Mesodermal cell (in vitro differentiated cells): Measurements from ENCODE around the gene PGA5.
"Not testable (repeated sequence)": the region's sequence is repeated elsewhere in the genome, so short reads cannot be mapped to it uniquely, and the experiment has no call there.

Experiments
- H3K27ac ChIP-seq: 2 replicates; pipeline ENCODE4 v1.7.0; 2013; ENCODE audit warnings: mild to moderate bottlenecking, low read depth, low read length, moderate library complexity; ENCODE audit not compliant: severe bottlenecking
- H3K36me3 ChIP-seq: 2 replicates; pipeline ENCODE4 v1.7.1; 2013; ENCODE audit warnings: mild to moderate bottlenecking, low read length, moderate library complexity; ENCODE audit not compliant: control insufficient read depth, insufficient read depth
- H3K4me1 ChIP-seq: one replicate; pipeline ENCODE4 v1.7.1; 2013; ENCODE audit warnings: mild to moderate bottlenecking, low read length; ENCODE audit not compliant: insufficient read depth, control insufficient read depth, poor library complexity, severe bottlenecking
- H3K4me3 ChIP-seq: 2 replicates; pipeline ENCODE4 v1.7.0; 2013; ENCODE audit warnings: low read length, control low read depth, mild to moderate bottlenecking; ENCODE audit not compliant: insufficient read depth, poor library complexity, severe bottlenecking; ENCODE audit errors: extremely low read depth
- H3K9me3 ChIP-seq: 2 replicates; pipeline ENCODE4 v1.7.1; 2013; ENCODE audit warnings: mild to moderate bottlenecking, low read length, moderate library complexity; ENCODE audit not compliant: control insufficient read depth
- WGBS, 2 experiments: methylation state at CpG; one replicate each; pipeline ENCODE4 v1.1.5; 2013; ENCODE audit warnings: missing lambda C conversion rate in 2 of 2; ENCODE audit not compliant: insufficient coverage in 2 of 2; 5-methylcytosine and 5-hydroxymethylcytosine counted together

PGA5 gene

DNA sequence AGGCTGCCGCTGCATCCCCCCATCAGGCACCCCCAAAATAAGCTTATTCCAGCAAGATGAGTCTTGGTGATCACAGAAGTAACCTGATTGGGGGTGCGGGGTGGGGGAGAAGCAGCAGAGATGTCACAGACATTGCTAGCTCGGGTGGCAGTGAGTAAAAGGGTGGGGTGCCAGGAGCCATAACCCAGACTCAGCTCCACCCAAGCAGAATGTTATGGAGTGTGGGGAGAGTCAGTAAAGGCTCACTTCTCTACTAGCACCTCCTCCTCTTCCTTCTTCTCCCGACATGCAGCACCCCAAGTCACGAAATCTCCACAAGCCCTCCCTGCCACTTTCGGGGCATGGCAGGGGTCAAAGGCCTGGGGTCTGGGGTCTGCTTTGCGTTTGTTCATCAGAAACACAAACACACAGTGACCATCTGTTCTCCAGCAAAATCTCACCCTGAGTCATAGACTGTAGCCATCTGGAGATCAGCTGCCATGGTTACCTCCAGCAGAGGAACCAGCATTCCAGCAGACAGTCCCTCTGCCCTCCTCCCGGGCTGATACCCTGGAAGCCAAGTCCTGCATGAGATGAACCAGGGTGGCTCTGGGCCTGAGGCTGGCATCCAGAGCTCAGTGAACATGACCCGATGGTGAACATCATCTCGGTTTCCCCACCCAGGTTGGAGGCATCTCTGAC lies 14.4 kb upstream of the PGA5 start:
- not testable (repeated sequence) for H3K4me1 ChIP-seq, H3K36me3 ChIP-seq, H3K9me3 ChIP-seq, H3K27ac ChIP-seq, H3K4me3 ChIP-seq
- WGBS, 2 experiments: no CpG with 5 or more reads among the region's 10 CpGs

DNA sequence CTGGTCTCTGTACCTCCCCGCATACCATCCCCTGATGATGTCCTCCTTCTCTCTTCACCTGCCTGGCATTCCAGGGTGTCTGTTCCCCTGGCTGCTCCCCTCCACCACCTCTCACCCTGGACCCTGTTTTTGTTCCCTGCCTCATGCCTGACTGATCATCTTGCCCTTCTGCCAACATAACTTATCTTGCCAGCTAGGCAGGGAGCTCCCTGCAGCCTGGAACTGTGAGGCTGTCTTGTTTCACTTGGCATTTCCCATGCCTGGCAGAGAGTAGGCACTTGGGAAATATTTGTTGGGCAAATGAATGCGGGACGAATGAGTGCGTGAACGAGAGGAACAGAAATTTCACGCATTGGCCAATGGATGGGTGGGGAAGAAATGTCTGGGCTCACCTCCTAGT lies 11.5 kb upstream of the PGA5 start:
- H3K9me3 ChIP-seq, H3K4me1 ChIP-seq, H3K36me3 ChIP-seq, H3K4me3 ChIP-seq, H3K27ac ChIP-seq: not testable (repeated sequence)
- WGBS, 2 experiments: no CpG with 5 or more reads among the region's 6 CpGs

DNA sequence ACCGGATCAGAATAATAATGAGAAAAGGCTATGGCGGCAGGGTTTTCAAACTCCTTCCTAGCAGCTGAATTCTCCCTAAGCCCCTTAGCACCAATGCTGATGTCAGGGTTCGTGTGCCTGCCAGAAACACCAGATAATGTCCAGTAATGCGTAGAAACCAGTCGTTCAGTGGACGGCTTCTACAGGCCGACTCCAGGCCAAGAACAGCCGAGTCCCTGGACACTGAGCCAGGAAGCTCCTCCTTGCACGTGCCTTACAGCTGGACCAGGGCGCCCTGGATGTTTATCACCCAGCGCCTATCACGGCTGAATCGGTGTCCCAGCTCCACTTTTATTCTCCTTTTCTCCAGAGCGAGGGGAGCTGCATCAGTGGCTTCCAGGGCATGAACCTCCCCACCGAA lies 9.9 kb upstream of the PGA5 start:
- H3K36me3 ChIP-seq, H3K9me3 ChIP-seq, H3K4me3 ChIP-seq, H3K27ac ChIP-seq, H3K4me1 ChIP-seq: not testable (repeated sequence)
- no CpG with 5 or more reads among the region's 15 CpGs for WGBS, 2 experiments

DNA sequence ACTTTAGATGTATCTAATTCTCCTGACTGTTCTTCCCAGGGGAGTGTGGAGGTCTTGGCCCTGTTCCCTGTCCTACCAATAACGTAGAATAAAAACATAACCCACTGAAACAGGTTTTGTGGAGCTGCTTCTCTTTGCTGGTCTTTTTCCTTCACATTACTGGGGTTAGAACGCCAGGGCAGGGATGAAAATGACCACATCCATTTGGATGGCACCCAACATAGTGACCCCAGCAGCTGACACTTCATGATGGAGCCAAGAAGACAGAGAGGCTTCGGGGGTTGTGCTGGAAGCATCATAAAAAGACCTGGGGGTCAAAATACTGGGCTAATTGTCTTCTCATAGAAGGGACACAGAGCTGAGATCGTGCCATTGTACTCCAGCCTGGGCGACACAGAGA lies 9.4 kb upstream of the PGA5 start:
- H3K27ac ChIP-seq, H3K4me3 ChIP-seq, H3K36me3 ChIP-seq, H3K4me1 ChIP-seq, H3K9me3 ChIP-seq: not testable (repeated sequence)
- no CpG with 5 or more reads among the region's 5 CpGs for WGBS, 2 experiments

DNA sequence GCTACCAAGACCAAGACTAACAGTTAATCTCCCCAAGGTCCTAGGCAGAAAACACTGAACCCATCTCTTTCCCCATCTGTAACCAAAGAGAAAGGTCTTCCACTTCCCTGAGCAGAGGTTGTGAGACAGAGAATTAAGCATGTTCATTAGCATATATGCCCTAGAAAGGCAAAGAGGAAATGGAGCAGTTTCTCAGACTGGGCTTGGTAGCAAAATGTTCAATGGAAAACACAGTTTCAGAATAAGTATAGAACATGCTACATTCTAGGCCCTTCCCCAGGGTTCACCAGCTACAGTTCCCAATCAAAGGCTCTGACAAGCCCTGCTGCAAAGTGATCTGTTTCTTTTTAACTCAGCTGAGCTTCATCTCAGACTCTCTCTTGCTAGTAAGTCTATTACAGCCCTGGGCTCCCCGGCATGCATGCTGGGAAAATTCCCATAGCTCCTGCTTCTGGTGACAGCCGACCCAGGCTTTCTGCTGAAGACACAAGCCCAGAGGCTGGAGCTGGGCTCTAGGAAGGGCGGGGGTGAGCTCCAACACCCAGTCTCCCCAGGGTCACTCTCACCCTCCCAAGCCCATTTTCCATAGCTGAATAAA lies 8.3 kb upstream of the PGA5 start:
- not testable (repeated sequence) for H3K4me3 ChIP-seq, H3K4me1 ChIP-seq, H3K27ac ChIP-seq, H3K9me3 ChIP-seq, H3K36me3 ChIP-seq
- no CpG with 5 or more reads among the region's 3 CpGs for WGBS, 2 experiments

DNA sequence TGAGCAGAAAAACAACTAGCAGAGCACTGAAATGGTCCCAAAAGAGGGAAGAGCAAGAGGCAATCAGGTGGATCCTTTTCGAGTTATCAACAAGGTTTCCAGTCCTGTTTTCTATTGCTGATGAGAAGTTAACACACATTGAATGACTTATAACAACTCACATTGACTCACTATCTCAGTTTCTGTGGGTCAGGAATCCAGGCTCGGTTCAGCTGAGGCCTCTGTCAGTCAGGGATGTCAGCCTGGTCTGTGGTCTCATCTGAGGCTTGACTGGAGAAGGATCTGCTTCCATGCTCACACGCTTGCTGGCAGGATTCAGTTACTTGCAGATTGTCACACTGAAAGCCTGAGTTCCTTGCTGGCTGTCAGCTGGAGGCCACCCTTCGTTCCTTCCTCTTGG lies 3.8 kb upstream of the PGA5 start:
- not testable (repeated sequence) for H3K9me3 ChIP-seq, H3K4me3 ChIP-seq, H3K27ac ChIP-seq, H3K4me1 ChIP-seq, H3K36me3 ChIP-seq
- WGBS, 2 experiments: no CpG with 5 or more reads among the region's 4 CpGs

DNA sequence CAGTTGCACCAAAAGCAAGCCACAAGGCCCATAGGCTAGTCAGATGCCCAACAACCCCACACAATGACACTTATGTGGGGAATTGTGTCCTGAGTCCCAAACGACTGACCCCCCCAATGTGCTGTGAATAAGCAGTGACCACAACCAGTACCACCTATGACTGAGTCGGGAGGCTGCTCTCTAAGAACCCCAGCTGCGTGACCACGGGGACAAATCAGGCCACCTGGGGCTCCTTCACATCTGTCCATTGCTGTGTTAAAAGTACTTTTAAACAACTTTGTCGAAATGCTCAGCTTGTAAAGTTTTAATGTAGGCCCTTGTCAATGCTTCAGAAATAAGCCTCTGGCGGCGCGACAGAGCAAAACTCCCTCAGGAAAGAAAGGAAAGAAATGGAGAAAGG lies 687 bp upstream of the PGA5 start:
- H3K9me3 ChIP-seq, H3K36me3 ChIP-seq, H3K27ac ChIP-seq, H3K4me3 ChIP-seq, H3K4me1 ChIP-seq: not testable (repeated sequence)
- WGBS, 2 experiments: 51 to 71% methylated on average over 3 of the region's 8 CpGs

DNA sequence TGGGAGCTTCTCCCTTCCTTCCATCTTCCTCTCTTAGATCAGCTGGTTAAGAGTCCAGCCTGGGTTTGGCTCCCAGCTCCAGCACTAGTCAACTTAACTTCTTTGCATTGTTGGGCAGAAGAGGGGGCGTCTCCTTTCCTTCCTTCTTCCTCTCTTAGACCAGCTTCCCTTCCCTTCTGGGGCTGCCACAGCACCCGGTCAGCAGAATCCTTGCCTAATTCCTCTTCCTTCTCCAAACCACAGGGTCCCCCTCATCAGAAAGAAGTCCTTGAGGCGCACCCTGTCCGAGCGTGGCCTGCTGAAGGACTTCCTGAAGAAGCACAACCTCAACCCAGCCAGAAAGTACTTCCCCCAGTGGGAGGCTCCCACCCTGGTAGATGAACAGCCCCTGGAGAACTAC lies 551 bp downstream of the PGA5 start:
- not testable (repeated sequence) for H3K9me3 ChIP-seq, H3K4me3 ChIP-seq, H3K36me3 ChIP-seq, H3K27ac ChIP-seq, H3K4me1 ChIP-seq
- WGBS, 2 experiments: no CpG with 5 or more reads among the region's 5 CpGs

DNA sequence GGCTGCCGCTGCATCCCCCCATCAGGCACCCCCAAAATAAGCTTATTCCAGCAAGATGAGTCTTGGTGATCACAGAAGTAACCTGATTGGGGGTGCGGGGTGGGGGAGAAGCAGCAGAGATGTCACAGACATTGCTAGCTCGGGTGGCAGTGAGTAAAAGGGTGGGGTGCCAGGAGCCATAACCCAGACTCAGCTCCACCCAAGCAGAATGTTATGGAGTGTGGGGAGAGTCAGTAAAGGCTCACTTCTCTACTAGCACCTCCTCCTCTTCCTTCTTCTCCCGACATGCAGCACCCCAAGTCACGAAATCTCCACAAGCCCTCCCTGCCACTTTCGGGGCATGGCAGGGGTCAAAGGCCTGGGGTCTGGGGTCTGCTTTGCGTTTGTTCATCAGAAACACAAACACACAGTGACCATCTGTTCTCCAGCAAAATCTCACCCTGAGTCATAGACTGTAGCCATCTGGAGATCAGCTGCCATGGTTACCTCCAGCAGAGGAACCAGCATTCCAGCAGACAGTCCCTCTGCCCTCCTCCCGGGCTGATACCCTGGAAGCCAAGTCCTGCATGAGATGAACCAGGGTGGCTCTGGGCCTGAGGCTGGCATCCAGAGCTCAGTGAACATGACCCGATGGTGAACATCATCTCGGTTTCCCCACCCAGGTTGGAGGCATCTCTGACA lies 4.4 kb downstream of the PGA5 start:
- not testable (repeated sequence) for H3K4me3 ChIP-seq, H3K36me3 ChIP-seq, H3K27ac ChIP-seq, H3K4me1 ChIP-seq, H3K9me3 ChIP-seq
- no CpG with 5 or more reads among the region's 10 CpGs for WGBS, 2 experiments

DNA sequence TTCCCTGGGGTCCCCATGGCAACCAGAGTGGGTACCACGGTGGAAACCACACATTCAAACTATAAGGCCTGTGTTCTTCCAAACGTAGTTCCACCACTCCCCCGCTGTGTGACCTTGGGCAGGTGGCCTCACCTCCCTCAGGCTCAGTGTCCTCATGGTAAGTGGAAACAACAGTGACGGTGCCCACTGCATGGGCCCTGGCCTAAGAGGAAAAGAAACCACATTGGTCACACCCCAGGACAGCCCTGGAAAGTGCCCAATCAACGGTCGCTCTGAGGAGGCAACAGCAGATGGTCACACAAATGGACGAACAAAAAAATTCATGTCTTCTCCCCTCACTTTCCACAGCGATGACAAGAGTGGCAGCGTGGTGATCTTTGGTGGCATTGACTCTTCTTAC lies 7.1 kb downstream of the PGA5 start:
- H3K9me3 ChIP-seq, H3K27ac ChIP-seq, H3K4me1 ChIP-seq, H3K36me3 ChIP-seq, H3K4me3 ChIP-seq: not testable (repeated sequence)
- 85 to 87% methylated on average over 5 to 8 of the region's 9 CpGs for WGBS, 2 experiments

DNA sequence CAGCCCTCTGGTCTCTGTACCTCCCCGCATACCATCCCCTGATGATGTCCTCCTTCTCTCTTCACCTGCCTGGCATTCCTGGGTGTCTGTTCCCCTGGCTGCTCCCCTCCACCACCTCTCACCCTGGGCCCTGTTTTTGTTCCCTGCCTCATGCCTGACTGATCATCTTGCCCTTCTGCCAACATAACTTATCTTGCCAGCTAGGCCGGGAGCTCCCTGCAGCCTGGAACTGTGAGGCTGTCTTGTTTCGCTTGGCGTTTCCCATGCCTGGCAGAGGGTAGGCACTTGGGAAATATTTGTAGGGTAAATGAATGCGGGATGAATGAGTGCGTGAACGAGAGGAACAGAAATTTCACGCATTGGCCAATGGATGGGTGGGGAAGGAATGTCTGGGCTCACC lies 8.2 kb downstream of the PGA5 start:
- H3K4me3 ChIP-seq, H3K4me1 ChIP-seq, H3K27ac ChIP-seq, H3K9me3 ChIP-seq, H3K36me3 ChIP-seq: not testable (repeated sequence)
- WGBS, 2 experiments: 98 to 100% methylated on average over 4 to 5 of the region's 8 CpGs
